HG03571 (cell line): ENCODE measurements around the gene ANO2.
"Not testable (repeated sequence)": the region's sequence is repeated elsewhere in the genome, so short reads cannot be mapped to it uniquely, and the experiment has no call there.

Source experiments
- ATAC-seq: cut with Tn5 transposase; IDR thresholded peaks from one replicate; pipeline ENCODE4 v1.9.1; 2021; ENCODE audit not compliant: unreplicated experiment

The ANO2 gene

GRCh38 chr12:5840944-5841343, 104.1 kb downstream of the ANO2 start:
- no peak for ATAC-seq

DNA sequence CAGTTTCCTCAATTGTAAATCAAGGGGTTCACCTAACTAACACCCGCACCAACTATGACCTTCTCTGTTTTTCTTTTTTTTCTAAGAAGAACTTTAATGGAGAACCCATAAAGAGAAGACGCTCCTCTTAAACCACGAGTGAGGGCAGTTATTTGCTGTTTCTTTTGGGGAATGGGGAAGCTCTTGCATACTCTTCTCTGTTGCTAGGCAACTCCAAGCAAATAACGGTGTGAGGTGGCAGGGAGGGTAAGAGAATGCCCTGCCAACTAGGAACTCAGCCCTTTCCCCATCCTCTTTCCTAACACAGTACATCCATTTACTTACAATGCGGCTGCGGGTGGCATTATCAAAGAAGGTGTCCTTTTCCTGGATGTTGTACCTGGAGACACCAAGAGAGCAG, 114.9 kb downstream of the ANO2 start:
- ATAC-seq = no peak

DNA sequence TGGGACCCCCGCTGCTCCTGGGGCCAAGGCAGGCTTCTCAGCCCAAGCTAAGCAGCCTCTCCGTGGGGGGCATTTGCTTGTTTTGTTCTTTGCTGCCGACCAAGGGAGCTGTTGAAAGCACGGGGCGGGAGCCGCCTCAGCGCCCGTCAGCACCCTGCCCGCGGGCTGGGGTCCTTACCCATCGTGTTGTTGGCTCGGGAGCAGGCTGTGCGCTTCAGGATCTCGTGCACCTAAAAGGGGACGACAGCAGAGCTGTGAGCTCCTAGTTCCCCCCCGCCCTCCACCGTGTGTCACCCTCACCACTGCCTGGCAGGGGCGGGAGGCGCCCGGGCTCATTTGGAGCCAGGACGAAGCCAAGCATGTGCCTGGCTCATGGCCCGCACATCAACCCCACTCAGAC, 117.5 kb downstream of the ANO2 start:
- ATAC-seq = no peak

- not testable (repeated sequence) for ATAC-seq
Measured at GRCh38 chr12:5825761-5826160, 119.3 kb downstream of the ANO2 start.

- ATAC-seq = not testable (repeated sequence)
Measured at GRCh38 chr12:5818877-5819276, 126.2 kb downstream of the ANO2 start.

GRCh38 chr12:5817246-5817645, 127.8 kb downstream of the ANO2 start:
- ATAC-seq = no peak

- ATAC-seq = no peak
Measured at GRCh38 chr12:5809586-5809985, 135.5 kb downstream of the ANO2 start.

GRCh38 chr12:5808981-5809380, 136.1 kb downstream of the ANO2 start:
- no peak for ATAC-seq

- ATAC-seq = no peak
Measured at GRCh38 chr12:5807514-5808219, 137.4 kb downstream of the ANO2 start.

GRCh38 chr12:5807090-5807414, 138.0 kb downstream of the ANO2 start:
- no peak for ATAC-seq

DNA sequence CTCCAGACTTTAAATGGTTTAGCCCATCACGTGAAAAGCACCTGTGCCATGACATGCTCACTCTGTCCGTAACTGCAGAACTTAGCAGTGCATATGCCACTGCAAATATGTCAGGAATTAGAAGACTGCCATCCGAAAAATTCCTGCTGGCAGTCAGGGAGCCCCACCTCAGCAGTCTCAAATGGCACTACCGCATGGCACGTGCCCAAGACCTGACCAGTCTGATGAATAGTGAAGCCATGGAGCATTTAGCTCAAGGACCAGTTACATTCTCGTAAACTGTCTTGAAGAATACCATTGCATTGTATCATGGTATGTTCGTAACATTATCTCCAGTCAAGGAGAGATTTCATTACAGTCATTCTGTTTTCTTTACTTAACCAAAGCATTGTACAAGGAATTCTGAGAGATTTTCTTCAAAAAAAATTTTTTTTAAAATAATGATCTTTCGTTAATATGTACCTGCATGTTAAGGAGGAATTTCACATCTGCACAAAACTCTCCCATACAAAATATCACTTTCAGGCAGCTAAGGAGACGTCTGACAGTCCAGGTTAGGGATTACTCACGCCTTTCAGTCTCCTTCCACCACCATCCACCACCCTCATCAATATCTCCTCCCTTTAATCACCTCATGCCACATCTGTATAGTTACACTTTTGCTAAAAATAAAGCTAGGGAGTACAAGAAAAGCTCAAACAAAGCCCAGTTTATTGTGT, 138.5 kb downstream of the ANO2 start:
- no peak for ATAC-seq

DNA sequence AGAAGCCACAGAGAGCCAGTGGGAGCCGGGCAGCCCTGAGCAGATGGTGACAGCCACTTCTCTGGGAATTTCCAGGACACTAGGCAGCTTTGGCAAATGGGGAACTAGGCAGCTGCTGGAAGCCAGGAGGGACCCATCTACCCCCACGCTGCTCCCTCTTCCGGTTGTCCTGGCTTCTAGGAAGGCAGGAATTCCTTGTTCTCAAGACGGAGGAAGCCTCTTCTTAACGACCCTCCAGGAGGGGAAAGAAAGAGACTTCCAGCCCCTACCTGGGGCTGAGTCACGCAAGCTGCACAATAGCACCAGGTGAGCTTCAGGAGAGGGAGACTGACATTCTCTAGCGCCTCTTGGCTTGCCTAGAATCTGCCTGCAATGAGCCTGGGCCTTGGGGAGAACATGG, 141.5 kb downstream of the ANO2 start:
- no peak for ATAC-seq

GRCh38 chr12:5798242-5799015, 146.6 kb downstream of the ANO2 start:
- no peak for ATAC-seq

GRCh38 chr12:5797661-5798060, 147.4 kb downstream of the ANO2 start:
- no peak for ATAC-seq

DNA sequence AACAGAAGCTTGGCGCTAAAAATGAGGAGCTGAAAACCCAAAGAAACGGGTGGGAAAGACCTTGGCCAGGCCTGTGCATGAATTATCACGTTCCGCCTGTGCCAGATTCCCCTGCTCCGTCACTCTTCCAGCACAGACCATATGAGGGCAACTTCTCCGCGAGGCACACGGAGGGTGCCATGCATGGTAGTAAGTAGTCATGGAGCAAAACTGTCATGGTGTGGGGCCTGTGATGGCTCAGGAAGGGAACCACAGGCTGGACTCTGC, 148.2 kb downstream of the ANO2 start:
- no peak for ATAC-seq

GRCh38 chr12:5796171-5796958, 148.7 kb downstream of the ANO2 start:
- no peak for ATAC-seq

GRCh38 chr12:5794156-5794555, 150.9 kb downstream of the ANO2 start:
- no peak for ATAC-seq

GRCh38 chr12:5792343-5792742, 152.7 kb downstream of the ANO2 start:
- ATAC-seq = no peak

DNA sequence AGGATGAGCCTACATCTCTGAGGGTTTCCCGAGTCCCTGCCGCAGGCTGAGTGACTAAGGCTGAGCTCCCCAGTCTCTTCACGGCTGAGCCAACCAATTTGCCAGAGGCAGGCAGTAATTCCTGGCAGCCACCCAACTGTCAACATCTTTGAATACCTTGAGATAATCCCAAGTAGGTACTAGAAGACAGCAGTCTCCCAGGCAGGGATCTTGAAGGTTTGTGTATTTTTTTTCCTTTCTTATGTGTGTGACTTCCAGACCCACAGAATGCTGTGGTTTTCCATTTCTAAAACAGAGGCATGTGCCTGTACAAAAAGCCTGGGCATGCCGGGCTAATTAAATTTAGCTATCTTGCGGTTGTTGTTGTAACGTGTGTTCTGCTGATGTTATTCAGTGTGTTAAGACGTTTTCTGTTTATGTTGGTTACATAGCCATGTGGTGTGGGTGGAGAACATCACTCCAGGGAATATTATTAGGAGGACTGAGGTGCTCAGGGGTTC, 155.5 kb downstream of the ANO2 start:
- ATAC-seq = no peak

- no peak for ATAC-seq
Measured at GRCh38 chr12:5787828-5788227, 157.2 kb downstream of the ANO2 start.

GRCh38 chr12:5785601-5786000, 159.5 kb downstream of the ANO2 start:
- ATAC-seq = no peak
